Measurements from ENCODE around the gene ZRSR2. TPM values are rescaled to one million over a fixed set of nuclear protein-coding genes. Genes with fewer than 3 reads are reported as not detected.
"Not testable (repeated sequence)": the region's sequence is repeated elsewhere in the genome, so short reads cannot be mapped to it uniquely, and the experiment has no call there.

Gene ZRSR2
- total RNA-seq, 1 donor from 2014 or later, result 9.5 TPM

DNA sequence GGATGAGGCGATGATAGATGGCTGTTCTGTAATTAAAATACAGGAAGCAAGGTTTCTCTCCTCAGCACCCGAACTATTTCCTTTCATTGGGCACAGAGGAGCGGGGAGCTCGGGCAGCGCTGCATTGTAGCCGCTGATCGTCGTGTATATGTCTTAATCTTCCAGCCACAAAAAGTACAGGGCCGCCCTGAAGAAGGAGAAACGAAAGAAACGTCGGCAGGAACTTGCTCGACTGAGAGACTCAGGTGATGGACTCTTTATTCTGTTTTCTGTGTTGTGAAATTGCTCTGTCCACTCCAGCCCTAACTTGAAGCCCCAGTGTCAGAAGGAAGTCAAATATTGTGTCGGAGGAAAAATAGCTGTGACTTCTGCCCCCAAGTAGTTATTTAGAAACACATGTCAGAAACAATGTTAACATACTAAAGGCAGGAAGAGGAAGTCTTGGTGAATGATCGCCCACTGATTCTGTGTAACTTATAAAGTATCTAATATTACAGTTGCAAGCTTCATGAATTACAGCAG, 546 bp downstream of the ZRSR2 start:
- no peak for DNase-seq (ENCODE audit: extremely low read depth, low read depth, low spot score)

DNA sequence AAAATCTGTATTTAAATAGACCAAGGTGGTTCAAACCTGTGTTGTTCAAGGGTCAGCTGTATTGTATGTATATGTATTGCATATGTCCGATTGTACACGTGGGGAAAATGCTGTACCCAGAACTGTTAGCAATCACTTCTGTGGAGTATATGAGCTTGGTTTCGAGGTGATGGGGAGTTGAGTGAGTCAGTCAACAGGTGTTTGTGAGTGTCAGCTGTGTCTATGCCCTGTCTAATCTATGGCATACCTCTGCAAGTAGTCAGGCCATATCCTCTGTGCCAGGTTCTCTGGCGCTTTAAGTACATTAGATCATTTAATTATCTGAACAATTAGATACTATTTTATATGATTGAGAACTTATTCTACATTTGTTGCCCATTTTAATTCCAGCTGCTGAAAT, 7.4 kb downstream of the ZRSR2 start:
- no peak for DNase-seq (ENCODE audit: extremely low read depth, low read depth, low spot score)

DNA sequence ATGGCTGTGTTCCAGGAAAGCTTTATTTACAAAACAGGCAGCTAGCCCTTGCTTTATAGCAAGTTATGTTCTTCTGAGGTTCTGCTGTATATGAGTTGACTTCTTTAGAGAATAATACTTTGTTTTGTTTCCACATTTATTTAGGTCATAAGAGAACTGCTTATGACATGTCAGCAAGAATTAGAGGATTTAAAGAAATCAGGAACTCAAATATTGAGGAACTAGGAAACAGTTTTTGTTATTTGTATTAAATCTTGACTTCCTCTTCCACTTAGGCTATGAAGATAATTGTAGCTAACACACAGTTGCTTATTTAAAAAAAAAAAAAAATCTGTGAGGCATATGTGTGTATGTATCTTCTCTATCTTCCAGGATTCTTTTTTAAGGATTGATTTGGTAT, 14.3 kb downstream of the ZRSR2 start:
- DNase-seq (ENCODE audit: extremely low read depth, low read depth, low spot score), result no peak

DNA sequence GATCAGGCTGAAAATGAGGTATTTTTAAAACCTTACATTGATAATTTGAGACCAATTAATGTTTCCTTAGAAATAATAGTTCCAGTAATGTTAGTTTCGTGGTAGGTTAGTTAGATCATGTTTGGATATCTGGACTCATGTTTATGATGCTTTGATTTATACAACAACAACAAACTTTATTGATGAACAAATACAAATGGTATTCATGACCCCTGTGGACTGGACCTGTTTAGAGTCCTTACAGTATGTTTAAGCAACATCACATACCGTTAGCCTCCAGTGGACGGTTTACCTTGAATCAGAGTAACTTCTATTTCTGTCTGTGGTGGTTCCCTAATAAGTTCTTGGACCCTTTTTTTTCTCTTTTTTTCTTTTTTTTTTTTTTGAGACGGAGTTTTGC, 18.0 kb downstream of the ZRSR2 start:
- no peak for DNase-seq (ENCODE audit: extremely low read depth, low read depth, low spot score)

DNA sequence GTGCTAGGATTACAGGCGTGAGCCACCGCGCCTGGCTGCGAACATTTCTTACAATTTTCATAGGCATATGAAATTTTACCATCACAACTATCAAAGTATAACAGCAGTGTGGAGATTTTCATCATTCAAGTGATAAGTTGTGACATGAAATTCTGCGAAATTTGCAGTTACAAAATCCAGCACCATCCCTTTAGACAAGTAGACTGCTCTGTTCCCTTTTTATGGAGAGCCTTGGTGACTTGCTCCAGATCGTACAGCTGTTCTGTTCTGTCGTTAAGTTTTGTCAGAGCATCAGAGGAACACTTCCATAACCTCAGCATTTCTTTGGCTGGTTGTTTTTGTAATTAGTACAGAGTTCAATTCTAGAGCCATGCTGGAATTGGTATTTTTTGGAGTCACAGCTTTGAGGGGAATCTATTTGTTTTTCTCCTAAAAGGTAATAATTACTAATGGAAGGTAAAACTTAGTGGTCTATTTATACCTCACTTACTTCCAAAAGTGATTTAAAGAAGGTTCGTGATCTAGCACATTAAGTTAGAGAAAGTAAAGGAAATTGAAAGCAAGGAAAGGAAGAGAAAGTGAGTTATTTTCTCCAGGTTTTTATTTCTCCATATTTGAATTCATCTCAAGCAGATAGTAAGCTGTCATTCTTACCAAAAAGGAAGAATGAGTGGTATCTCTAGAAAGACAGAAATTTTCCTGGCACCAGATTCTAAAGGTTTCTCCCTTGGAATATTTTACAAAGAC, 22.1 kb downstream of the ZRSR2 start:
- no peak for DNase-seq (ENCODE audit: extremely low read depth, low read depth, low spot score)

DNA sequence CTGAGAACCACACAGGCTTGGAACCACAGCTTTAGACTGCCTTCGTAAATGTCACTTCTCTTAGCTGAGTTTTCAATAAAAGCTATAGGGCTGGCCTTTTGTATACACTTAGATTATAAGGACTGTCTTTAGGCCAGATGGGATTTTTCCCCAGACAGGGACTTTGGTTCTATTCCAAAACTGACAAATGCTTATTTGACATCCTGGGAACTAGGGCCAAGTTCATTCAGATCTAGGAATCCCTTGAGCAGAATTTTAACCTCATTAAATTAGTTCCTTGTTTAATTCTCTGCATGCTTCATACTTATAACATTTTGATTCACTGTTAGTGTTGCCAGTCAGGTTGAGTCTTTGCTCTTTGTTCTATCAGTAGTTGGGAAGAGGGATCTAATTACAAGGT, 23.1 kb downstream of the ZRSR2 start:
- DNase-seq (ENCODE audit: extremely low read depth, low read depth, low spot score), result no peak

DNA sequence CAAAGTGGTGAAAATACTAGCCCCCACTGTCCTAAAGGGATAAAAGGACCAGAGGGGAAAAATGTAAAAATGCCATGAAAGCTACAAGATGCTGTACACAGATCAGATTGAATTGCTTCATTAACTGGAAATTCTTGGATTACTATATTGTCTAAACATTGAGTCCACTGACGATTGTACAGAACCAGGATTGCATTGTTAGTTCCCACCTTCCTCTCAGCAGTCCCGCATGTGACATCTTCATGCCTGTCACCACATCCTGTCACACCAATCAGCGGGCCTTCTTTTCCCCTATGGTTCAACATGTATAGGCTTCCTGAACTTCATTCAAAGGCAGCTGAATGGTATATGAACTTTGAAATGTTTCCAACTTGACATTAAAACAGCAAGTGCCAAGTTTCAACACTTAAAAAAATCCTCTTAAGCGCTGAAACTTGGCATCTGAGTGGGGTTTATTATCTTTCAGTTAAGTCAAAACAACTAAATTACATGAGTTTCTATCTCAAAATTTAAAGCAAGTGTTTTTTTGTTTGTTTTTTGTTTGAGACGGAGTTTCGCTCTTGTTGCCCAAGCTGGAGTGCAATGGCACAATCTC, 24.6 kb downstream of the ZRSR2 start:
- no peak for DNase-seq (ENCODE audit: extremely low read depth, low read depth, low spot score)

DNA sequence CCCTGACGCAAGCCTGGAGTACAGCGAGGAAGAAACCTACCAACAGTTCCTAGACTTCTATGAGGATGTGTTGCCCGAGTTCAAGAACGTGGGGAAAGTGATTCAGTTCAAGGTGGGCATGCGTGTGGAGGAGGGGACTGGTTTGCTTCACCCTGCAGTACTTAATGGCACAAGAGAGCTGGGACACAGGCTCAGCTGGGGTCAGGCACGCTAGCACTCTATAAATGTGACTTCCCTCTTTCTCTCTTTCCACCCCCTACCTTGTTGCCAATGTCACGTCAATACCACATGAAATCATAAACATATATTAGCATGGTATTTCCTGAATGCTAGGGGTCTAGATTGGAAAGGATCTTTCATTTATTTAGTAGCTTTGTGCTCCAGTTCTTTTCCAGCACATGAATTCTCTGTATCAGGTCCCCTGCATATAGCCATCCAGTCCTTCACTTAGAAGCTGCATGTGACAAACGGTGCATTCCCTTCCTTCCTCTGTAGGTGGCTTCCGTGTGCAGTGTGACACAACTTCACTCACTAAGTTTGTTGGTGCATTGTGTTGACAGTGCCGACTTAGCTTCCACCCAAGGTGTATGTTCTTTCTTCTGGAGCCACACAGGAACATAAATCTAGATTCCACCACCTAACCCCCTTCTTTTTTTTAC, 25.6 kb downstream of the ZRSR2 start:
- no peak for DNase-seq (ENCODE audit: extremely low read depth, low read depth, low spot score)

DNA sequence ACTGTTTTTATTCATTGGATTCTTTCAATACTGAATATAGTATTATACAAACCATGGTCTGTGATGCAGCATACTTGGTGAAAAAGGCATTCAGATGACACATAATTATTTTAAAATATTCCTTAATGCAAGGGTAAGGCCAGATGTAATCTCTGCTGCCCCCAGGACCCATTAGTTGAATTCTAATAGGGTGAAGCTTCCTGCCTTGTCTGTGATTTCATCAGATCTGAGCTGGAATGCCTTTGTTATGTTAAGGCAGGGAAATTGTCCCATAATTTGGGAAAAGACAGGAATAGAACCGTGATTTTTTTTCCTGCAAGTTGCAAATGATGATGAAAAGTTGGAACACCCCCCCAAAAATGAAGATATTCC, 26.1 kb downstream of the ZRSR2 start:
- DNase-seq (ENCODE audit: extremely low read depth, low read depth, low spot score), result no peak

DNA sequence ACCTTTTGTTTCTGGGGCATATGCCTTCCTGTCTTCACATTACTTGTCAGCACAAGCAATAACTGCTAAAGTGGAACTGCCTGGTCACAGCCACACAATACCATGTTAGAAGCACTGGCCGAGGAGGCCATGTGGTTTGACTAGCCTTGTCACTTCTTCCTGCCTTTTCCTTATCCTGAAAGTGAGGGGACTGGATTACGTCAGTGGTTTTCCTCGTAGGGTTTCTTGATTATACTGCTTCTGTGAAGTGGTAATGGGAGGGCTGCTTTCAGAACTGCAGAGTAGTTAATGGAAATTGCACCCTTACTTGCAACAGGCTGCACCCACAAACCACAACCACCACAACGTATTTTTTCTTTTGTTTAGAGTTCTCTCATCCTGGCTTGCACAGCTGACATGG, 26.6 kb downstream of the ZRSR2 start:
- no peak for DNase-seq (ENCODE audit: extremely low read depth, low read depth, low spot score)

DNA sequence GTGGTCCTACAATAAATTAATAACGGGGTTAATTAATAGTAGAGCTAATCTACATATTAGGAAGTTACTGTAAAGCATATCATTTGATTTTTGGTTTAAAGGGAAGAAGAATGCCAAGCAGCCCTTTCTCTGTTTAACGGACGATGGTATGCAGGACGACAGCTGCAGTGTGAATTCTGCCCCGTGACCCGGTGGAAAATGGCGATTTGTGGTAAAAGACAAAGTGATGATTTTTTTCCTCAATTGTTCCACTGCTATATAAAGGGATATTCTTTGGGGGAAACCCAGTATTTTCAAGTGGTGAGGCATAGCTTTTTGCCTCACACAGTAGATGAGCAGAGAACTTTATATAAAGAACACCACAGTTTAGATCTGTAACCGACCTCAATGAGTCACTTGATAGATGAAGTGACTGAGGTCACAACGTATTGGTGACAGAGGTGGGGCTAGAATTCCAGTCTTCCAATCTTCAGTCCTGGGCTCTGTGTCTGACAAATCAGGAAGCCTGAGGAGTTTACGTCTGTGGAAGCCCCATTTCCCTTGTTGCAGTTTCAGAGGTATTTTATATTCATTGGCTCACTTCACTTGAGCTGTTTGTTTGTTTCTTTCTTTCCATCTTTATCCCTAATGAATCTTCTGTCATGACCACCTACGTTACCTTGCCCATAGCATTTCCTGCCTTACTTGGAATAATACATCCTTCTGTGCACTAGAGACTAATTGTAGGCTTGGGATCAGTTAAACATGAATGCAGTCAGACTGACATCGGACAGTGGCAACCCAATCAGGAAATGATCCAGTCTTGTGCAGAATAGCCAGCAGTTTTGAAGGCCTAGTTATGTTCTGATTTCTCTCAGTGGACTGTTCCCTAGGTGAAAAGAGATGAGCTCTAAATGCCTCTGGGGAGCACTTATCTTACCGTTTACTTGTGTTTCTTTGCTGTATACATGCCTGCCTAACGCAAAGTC, 30.1 kb downstream of the ZRSR2 start:
- DNase-seq (ENCODE audit: extremely low read depth, low read depth, low spot score), result no peak

DNA sequence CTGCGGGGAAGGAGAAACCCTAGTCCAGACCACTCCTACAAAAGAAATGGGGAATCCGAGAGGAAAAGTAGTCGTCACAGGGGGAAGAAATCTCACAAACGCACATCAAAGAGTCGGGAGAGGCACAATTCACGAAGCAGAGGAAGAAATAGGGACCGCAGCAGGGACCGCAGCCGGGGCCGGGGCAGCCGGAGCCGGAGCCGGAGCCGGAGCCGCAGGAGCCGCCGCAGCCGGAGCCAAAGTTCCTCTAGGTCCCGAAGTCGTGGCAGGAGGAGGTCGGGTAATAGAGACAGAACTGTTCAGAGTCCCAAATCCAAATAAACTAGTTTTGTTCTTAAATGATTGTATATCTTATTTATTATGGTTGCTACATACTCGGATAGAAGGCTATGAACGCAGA, 32.6 kb downstream of the ZRSR2 start:
- DNase-seq (ENCODE audit: extremely low read depth, low read depth, low spot score), result no peak

DNA sequence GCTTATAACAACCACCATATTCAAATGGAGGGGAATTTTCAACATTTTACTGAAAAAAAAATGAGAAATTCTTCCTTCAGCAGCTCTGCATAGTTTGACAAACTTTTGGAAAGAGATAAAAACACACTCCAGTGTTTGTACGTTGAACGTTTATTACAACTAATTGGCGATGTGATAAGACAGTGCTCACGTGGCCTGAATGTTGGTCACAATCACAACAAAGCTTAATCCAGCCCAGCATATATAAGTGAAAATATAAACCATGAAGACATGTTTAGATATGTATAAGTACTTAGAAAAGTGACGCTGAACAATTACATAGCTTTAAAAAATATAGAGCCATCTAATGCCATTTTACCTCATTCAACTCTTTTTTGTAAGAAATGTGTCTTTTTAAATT, 35.7 kb downstream of the ZRSR2 start:
- DNase-seq (ENCODE audit: extremely low read depth, low read depth, low spot score), result no peak

DNA sequence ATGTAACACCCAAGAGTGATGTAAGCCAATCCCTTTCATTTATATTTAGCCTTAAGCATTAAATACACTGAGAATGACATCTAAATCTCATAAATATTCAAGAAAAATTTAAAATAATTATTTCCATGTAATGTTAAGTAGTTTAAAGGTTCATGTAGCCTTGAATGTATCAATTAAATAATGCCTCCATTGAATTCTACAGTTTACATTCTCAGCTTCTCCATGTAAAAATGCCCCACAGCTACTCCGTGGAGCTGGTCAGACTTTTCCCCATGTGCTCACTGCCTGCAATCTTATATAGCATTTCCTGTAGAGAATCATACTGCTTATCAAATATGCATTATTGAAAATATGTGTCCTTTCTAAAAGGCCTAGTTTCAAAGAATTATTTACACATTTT, 38.9 kb downstream of the ZRSR2 start:
- no peak for DNase-seq (ENCODE audit: extremely low read depth, low read depth, low spot score)

DNA sequence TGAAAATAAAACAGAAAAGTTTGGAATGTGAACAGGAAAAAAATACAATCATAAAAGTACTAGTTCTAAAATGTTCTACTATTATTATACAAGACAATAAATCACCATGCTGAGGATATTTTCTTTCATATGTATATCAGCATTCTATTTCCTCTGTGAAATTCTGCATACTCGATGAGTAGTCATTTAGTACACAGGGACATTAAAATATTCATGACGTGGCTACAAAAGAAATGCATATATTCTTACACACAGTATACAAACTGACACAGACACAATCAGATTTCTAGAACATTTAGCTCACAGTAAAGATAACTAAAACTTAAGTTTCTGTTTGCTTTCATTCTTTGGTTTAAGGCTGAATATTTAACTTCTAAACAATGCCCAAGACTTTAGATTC, 41.1 kb downstream of the ZRSR2 start:
- not testable (repeated sequence) for DNase-seq (ENCODE audit: extremely low read depth, low read depth, low spot score)

DNA sequence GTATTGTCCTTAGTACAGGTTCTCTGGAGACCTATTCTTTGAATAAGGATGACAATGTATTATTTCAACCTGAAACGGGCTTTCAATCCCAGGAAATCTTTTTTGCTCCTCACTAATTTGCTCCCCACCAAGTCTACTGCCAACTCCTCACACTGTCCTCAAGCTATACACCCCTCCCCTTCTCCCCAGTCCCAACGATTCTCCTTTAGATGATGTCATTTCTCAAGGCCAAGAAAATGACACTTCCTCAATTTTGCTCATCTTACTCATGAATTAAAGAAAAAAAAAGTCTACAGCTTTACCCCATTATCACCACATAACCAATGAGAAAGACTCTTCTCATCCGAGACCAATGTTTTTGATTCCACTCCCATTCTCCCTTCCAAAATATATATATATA, 43.8 kb downstream of the ZRSR2 start:
- no peak for DNase-seq (ENCODE audit: extremely low read depth, low read depth, low spot score)

DNA sequence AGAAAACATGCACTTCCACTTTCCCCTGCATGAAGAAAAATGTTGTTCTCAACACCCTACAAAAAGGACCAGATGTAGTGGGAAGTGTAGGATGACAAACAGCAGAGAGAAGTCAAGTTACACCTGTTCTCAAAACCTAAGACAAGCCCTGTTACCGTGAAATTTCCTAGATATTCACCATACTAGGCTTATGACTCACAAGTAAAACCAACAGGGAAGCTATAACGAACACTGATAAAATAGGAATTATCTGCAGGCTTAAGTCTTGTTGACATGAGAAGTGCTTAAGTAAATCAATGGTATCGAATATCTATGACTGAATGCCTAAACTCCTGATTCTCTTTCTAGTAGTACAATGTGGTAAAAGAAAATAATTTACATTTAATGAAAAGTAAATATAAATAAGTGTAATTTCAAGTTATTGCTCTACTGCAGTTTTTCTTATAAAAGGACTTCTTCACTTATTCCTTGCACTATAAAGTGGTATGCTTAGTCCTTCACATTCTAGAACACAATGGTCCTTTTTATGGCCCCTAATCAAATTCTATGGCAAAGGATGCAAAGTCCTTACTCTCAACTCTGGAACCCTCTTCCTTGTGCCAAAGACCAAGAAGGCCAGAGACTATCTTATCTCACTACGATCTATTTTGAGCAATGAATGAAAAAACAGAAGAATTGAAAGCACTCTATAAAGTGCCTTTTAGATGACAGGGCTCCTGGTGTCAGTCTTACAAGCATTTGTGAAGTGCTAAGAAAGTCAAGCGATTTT, 44.7 kb downstream of the ZRSR2 start:
- no peak for DNase-seq (ENCODE audit: extremely low read depth, low read depth, low spot score)

DNA sequence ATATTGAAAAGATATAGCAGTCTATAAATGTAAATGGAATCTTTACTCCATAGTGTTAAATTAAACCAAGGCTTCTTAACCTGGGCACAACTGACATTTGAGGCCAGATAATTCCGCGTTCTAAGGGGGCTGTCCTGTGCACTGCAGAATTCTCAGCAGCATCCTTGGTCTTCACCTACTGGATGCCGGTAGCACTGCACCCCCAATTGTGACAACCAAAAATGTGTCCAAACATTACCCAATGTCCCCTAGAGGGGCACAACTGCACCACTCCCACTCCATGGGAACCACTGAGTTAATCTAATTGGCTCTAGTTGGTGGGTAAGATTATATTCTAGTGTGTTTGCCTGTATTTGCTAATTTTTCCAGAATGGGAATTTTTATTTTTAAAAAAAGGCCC, 47.7 kb downstream of the ZRSR2 start:
- no peak for DNase-seq (ENCODE audit: extremely low read depth, low read depth, low spot score)

DNA sequence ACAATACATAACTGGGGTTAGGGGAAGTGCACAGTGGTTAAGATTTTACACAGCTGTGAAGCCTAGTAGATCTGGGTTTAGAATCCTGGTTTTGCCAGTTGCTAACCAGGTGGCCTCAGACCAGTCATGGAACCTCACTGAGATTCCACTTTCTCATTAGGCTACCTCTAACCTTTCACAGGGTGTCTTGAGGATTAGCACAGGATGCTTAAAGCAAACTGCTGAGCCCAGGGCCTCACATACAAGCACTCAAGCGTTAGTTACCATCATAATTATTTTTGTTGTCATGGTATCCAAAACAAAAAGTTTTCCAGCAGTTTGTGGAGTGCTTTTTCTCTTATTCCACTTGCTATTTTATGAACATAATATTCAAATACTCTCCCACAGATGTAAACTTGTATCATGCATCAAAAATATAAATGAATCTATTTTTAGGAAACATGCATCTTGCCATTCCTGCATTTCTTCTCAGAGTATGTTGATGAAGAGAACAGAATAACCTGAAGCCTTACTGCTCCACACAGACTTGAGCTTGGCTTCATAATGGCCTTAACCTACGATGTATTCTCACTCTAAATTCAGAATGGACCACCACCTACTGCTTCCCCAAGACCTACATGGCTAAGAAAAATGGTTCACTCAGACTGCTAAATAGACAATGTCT, 51.7 kb downstream of the ZRSR2 start:
- DNase-seq (ENCODE audit: extremely low read depth, low read depth, low spot score), result no peak

DNA sequence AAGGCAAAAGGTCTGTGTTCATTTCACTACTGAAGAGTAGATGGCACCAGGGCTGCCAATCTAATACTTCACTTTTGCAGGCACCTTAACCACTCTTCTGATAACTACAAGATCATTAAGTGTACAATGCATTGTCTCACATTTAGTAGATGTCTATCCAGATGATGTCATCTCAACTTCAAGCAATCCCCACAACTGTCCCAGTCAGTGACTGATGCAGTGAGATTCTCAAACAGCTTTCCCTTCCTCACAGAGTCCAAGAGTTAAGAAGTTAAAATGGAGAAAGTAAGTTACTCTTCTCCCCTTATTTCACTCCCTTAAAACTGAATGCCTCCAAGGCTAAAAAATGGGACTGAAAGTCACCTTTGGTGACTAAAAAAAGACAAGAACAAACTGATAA, 53.7 kb downstream of the ZRSR2 start:
- no peak for DNase-seq (ENCODE audit: extremely low read depth, low read depth, low spot score)
